Nephron (organoid): ENCODE measurements around the gene LTN1.

Experiments used
- H3K27ac Mint-ChIP-seq, 3 experiments: 2 replicates each; pipeline ENCODE4 v1.8.0; 2020; ENCODE audit warnings: mixed read lengths in 3 of 3, mild to moderate bottlenecking in 2 of 3, moderate library complexity in 1 of 3
- H3K27me3 Mint-ChIP-seq: 2 replicates; pipeline ENCODE4 v1.8.0; 2021; ENCODE audit warnings: low read depth, mild to moderate bottlenecking, moderate library complexity, mixed read lengths
- H3K36me3 Mint-ChIP-seq: 2 replicates; pipeline ENCODE4 v1.8.0; 2020; ENCODE audit warnings: low read depth, mixed read lengths
- H3K4me1 Mint-ChIP-seq: 2 replicates; pipeline ENCODE4 v1.8.0; 2020; ENCODE audit warnings: mixed read lengths
- H3K4me3 Mint-ChIP-seq, 3 experiments: 2 replicates each; pipeline ENCODE4 v1.8.0; 2020; ENCODE audit warnings: mild to moderate bottlenecking in 3 of 3, mixed read lengths in 3 of 3, moderate library complexity in 2 of 3
- H3K9me3 Mint-ChIP-seq: 2 replicates; pipeline ENCODE4 v1.8.0; 2020; ENCODE audit warnings: mixed read lengths
- TF ChIP-seq, protein P1 (sequence below), 3 experiments: fragments of 200-600 bp; sonication (generic); IDR thresholded peaks; one replicate each; pipeline ENCODE4 v1.5.0; 2021; ENCODE audit warnings: antibody characterized with exemption in 3 of 3; ENCODE audit not compliant: unreplicated experiment in 3 of 3

Gene LTN1

GRCh38 chr21:28979092-28979491 lies 13.6 kb downstream of the LTN1 start:
- no peak overlapping the region for H3K4me3 Mint-ChIP-seq
- H3K27ac Mint-ChIP-seq, result no peak overlapping the region
- peaks cover 5% of the 10 kb centered on the region for H3K4me1 Mint-ChIP-seq
- no peaks in the 10 kb centered on the region for H3K27me3 Mint-ChIP-seq
- no peaks in the 10 kb centered on the region for H3K9me3 Mint-ChIP-seq
- TF ChIP-seq, protein P1, sequence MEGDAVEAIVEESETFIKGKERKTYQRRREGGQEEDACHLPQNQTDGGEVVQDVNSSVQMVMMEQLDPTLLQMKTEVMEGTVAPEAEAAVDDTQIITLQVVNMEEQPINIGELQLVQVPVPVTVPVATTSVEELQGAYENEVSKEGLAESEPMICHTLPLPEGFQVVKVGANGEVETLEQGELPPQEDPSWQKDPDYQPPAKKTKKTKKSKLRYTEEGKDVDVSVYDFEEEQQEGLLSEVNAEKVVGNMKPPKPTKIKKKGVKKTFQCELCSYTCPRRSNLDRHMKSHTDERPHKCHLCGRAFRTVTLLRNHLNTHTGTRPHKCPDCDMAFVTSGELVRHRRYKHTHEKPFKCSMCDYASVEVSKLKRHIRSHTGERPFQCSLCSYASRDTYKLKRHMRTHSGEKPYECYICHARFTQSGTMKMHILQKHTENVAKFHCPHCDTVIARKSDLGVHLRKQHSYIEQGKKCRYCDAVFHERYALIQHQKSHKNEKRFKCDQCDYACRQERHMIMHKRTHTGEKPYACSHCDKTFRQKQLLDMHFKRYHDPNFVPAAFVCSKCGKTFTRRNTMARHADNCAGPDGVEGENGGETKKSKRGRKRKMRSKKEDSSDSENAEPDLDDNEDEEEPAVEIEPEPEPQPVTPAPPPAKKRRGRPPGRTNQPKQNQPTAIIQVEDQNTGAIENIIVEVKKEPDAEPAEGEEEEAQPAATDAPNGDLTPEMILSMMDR (IDR thresholded peaks at IDR 0.05; ENCODE audit: unreplicated experiment in 3 of 3), result no peak
- H3K36me3 Mint-ChIP-seq, result peaks cover 53% of the 10 kb centered on the region

GRCh38 chr21:28975397-28975796 lies 17.3 kb downstream of the LTN1 start:
- H3K27me3 Mint-ChIP-seq, result no peaks in the 10 kb centered on the region
- H3K4me1 Mint-ChIP-seq, result peaks cover 5% of the 10 kb centered on the region
- peaks cover 4% of the 10 kb centered on the region for H3K9me3 Mint-ChIP-seq
- TF ChIP-seq, protein P1 (IDR thresholded peaks at IDR 0.05; ENCODE audit: unreplicated experiment in 3 of 3), result no peak
- H3K4me3 Mint-ChIP-seq, result no peak overlapping the region
- H3K36me3 Mint-ChIP-seq, result peaks cover 57% of the 10 kb centered on the region
- H3K27ac Mint-ChIP-seq, result no peak overlapping the region

GRCh38 chr21:28974531-28975227 lies 18.0 kb downstream of the LTN1 start:
- Mint-ChIP-seq H3K4me1 (peaks cover 5% of the 10 kb centered on the region), H3K27me3 (no peaks in the 10 kb centered on the region), H3K4me3 (no peak overlapping the region), H3K9me3 (peaks cover 4% of the 10 kb centered on the region), H3K27ac (no peak overlapping the region), H3K36me3 (peaks cover 63% of the 10 kb centered on the region)
- TF ChIP-seq, protein P1 (IDR thresholded peaks at IDR 0.05; ENCODE audit: unreplicated experiment in 3 of 3), result no peak

DNA sequence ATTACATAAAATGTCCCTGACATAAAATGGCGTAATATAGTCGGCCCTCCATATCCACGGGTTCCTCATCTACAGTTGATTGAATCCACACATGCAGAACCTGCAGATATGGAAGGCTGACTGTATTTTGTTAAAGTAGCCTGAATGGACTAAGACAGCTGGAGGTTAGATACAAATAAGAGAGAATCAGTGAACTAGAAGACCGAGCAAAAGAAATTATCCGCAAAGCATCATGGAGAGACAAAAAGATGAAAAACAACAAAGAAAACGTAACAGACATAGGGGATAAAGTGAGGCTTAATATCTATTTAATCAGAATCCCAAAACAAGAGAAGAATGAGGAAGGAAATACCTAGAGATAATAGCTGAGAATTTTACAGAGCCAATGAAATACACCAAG lies 20.3 kb downstream of the LTN1 start:
- H3K27ac Mint-ChIP-seq, result no peak overlapping the region
- no peak overlapping the region for H3K4me3 Mint-ChIP-seq
- peaks cover 4% of the 10 kb centered on the region for H3K9me3 Mint-ChIP-seq
- TF ChIP-seq, protein P1 (IDR thresholded peaks at IDR 0.05; ENCODE audit: unreplicated experiment in 3 of 3), result no peak
- peaks cover 63% of the 10 kb centered on the region for H3K36me3 Mint-ChIP-seq
- H3K4me1 Mint-ChIP-seq, result peaks cover 5% of the 10 kb centered on the region
- no peaks in the 10 kb centered on the region for H3K27me3 Mint-ChIP-seq

DNA sequence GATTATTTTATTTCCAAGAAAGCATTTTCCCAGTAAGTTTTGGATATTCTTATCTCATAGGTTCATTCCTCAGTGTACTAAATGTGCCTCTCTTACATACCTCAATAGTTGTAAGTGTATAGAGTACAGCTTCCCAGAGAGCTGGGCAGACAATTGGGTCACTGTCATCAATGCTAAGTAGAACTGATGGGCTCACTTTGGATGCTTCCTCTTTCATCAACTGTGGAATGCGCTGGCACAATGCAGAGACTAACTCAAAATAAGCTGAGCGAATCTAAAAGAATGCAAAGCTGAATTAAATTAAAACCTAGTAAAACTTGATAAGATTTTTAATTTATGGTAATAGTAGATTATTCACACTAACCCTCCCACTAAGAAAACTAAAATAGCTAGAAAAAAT lies 21.5 kb downstream of the LTN1 start:
- TF ChIP-seq, protein P1 (IDR thresholded peaks at IDR 0.05; ENCODE audit: unreplicated experiment in 3 of 3), result no peak
- peaks cover 5% of the 10 kb centered on the region for H3K4me1 Mint-ChIP-seq
- H3K27ac Mint-ChIP-seq, result no peak overlapping the region
- H3K9me3 Mint-ChIP-seq, result peaks cover 4% of the 10 kb centered on the region
- H3K36me3 Mint-ChIP-seq, result peaks cover 74% of the 10 kb centered on the region
- H3K4me3 Mint-ChIP-seq, result no peak overlapping the region
- H3K27me3 Mint-ChIP-seq, result no peaks in the 10 kb centered on the region

DNA sequence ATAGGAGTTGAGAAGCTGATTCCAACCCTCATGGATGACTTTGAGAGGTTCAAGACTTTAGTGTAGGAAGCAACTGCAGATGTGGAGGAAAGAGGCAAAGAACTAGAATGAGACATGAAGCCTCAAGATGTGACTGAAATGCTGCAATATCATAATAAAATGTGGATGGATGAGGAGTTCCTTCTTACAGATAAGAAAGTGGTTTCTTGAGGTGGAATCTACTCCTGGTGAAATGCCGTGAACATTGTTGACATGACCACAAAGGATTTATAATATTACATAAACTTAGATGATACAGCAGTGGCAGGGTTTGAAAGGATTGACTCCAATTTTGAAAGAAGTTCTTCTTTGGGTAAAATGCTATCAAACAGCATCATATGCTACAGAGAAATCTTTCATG lies 28.8 kb downstream of the LTN1 start:
- no peaks in the 10 kb centered on the region for H3K27me3 Mint-ChIP-seq
- peaks cover 55% of the 10 kb centered on the region for H3K36me3 Mint-ChIP-seq
- TF ChIP-seq, protein P1 (IDR thresholded peaks at IDR 0.05; ENCODE audit: unreplicated experiment in 3 of 3), result no peak
- H3K4me3 Mint-ChIP-seq, result no peak overlapping the region
- H3K4me1 Mint-ChIP-seq, result no peaks in the 10 kb centered on the region
- H3K27ac Mint-ChIP-seq, result no peak overlapping the region
- no peaks in the 10 kb centered on the region for H3K9me3 Mint-ChIP-seq
